Activated T-helper 1 cell treated with anti-CD3 and anti-CD28 coated beads, Interleukin-2, amount 50 U/mL, for 16 hours (primary cell): ENCODE measurements around the gene FAM181A.
A peak's percentile ranks its signal among the peaks of the same experiment; 100 is the strongest.

ENCODE experiments used
- DNase-seq, 2 donors: peaks; one replicate each; pipeline ENCODE4 v3.0.0-alpha.2; 2020; ENCODE audit warnings: low read depth in 1 of 2, low spot score in 1 of 2

FAM181A gene

GRCh38 chr14:93947282-93947681, 20.1 kb downstream of the FAM181A start:
- DNase-seq = no peak

- DNase-seq = no peak
These were observed 22.4 kb downstream of the FAM181A start for GRCh38 chr14:93949511-93950075.

- no peak for DNase-seq
These were observed 23.9 kb downstream of the FAM181A start for GRCh38 chr14:93950948-93951634.

DNA sequence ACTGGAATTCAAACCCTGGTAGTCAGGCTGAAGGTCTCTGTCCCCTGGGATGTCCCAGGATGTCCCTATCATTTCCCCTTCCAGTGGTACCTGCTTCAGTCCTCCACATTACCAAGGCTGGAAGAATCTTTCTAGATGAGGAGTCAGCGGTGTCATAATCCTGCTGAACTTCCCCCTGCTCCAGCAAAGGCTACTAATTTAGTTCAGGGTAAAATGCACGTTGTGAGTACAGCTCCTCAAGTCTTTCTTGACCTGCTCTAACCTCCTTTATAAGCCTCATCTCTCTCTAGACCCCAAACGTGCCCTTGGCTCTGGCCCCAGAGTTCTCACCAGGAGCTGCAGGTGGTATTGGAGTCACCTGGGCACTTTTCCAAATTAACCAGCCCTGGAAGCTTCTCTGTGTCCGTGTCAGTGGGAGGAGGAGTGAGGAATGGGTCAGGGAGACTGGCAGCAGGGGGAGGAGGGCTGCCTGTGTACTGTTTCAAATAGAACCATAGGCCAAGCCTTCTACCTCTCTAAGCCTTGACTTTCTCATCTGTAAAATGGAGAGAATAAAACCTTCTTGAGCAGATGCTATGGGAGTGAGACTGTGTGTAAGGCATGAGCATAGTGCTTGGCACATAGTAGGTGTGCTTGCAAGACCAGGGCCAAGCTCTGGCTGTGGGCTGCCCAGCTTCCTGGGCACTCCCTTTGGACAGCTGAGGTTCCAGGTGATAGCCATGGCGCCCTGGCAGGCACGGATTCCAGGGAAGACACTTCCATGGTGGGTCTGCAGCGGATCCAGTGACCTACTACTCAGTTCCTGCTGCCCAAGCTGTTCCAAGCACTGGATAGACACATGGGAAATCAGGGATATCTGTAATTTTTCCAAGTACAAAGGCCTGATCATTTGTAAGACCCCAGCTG, 24.7 kb downstream of the FAM181A start:
- DNase-seq = no peak

DNA sequence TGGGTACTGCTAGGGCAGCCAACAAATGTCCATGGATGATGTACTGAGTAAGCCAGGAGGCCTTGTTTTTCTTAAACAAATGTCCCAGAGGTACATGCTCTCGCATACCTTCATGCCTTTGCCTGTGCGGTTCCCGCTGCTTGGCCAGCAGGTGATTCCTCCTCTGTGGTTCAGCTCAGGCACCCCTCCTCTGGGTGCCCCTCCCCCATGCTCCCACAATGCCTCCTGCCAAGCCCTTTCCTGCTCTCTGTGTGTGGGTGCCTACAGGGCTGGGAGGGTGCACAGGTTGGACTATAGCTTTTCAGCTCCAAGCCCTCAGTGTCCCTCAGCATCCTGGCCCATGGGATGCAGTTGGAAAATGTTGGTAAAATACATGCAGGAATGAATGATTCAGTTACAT, 25.7 kb downstream of the FAM181A start:
- DNase-seq = no peak

- no peak for DNase-seq
These were observed 26.1 kb downstream of the FAM181A start for GRCh38 chr14:93953263-93953662.

DNA sequence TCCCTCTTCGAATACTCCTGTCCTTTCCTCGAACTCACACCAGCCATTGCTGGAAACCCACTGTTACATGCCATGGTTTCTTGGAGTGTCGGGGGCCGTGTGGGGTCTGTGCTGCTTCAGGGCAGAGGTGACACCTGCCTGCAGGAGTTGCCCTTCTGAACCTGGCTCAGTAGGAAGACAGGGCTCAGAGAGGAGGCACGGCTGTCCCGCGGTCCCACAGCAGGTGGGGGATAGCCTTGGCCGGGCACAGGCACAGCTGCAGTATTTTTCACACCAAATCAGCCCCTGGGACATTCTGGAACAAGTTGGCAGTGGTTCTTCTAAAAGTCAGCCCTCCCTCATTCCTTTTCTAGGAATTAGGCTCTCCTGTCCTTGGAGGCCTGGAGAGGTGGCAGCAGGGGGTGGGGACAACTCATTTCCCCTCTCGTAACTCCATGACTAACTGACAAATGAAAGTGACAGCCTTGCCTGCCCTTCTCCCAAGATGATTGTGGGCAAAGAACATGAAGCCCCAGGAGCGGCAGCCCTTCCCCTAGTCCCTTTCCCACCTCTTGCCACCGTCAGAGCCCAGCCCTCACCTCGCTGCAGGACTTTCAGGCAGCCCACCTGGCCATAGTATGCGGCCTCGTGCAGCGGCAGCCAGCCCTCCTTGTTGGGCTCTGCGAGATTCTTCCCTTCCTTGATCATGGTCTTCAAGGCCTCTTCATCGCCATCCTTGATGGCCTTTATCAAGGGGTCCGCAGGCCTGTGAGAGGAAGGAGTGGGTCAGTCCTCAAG, 26.8 kb downstream of the FAM181A start:
- no peak for DNase-seq

DNA sequence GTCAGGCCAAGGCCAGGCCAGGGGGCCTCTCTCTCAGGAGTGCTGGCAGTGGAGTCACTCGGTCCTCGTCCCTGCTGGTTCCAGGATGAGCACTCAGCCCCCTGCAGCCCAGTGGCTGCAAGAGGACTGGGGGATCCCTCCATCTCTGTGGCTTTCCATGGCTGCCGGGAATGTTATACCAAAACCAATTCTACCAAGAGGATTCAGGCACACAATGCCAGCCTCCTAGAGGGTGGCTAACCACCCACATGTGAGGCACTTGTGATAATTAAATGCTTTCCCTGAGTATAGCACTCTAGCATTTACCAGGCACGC, 27.3 kb downstream of the FAM181A start:
- DNase-seq = no peak

DNA sequence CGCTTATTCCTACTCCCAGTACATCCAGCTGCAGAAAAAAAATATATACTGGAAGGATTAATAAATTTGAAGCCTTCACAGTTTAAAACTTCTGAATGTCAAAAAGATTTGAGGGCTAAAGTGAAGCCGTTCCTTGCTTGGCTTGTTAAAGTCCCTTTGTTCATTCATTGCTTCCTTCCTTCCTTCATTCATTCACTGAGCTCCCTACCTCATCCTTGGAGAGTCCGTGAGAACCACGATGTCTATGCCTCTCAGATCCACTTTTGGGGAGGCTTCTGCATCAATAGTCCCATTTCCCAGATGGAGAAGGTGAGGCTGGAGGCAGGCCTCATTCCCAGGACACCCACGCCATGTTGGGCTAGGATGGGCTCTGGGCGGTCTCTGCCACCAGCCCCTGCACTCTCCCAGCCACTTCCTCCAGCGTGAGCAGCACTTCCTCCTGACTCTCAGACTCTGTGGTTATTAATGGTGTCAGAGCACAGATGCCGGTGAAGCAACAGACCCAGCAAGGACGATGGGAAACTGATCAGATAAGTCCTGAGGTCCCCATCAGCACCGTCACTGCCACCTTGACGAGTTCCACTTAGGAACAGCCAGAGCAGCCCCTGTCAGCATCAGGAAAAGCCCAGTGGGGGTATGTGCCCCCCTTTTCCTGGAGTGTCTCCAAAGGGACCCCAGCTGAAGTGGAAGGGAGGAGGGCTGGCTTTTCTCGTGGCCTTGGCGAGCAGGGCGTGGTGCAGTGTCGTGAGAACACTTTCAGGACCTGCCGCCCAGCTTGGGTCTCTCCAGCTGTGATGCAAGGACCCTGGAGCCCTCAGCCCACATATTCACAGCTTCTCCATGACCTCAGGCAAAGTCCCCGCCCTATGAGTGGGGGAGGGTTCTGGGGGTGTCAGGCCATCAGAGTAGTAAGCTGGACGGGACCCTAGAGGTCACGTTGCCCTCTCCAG, 28.0 kb downstream of the FAM181A start:
- no peak for DNase-seq

- no peak for DNase-seq
These were observed 28.8 kb downstream of the FAM181A start for GRCh38 chr14:93955850-93956481.

DNA sequence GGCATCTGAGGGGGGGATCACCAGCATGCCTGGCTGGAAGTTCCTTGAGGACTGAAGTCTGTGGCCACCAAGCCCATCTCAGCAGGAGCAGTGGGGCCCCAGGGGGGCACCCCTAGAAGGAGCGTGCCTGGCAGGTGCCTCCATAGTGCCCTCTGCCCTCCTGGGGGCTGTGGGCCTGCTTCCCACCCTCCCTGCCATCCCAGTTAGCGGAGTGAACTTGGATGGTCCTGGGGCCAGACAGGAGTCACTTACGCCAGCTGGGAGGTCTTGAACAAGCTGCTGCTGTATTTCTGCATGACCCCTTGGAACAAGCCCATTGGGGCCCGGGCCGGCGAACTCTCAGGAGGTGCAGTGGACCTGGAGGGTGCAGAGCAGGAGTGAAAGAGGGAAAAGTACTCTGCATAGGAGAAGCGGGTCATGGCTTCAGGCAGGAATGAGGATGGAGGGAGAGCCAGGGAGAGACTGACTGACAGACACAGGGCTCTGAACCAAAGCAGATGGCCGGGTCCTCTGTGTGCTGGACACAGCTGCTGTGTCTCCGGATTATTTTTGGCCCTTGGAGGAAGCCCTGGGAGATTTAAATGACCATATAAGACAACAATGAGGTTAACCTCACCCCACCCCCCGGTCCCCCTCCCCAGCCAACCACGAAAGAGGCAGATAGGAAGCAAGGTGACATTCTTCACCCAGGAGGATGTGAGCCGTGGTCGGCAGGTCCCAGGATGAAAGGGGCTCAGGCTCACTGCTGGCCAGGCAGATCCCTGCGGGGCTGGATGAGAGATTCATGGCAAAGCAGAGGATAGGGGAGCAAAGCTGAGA, 29.6 kb downstream of the FAM181A start:
- no peak for DNase-seq

GRCh38 chr14:93957333-93957710, 30.2 kb downstream of the FAM181A start:
- no peak for DNase-seq

- DNase-seq = no peak
These were observed 30.8 kb downstream of the FAM181A start for GRCh38 chr14:93957751-93958566.

DNA sequence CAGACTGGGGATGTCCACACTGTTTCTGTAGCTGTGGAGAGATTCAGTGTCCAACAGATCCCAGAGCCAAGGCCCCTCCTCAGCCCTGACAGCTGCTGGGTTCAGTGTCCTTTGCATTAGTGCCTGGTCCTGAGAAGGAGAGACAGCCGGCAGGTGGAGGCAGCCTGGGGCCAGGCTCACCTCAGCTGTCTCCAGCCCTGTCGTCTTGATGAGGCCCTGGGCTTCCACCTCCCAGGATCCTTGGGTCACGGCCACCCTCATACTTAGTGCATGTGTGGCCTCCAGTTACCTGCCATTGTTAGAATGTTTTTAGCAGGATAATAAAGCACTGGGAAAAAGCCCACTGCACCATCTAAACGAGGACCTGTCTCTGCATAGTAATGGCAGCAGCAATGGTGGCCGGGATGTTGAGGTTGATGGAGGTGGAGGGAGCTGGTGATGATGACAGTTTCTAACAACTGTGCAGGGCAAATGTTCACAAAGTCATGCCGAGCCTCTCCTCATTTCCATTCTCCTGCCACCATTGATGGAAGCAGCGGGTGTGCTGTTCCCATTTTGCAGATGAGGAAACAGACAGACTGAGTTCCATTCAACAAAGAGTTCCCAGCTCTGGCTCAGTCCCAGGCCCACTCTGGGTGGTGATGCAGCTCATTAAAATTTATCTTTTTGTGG, 31.6 kb downstream of the FAM181A start:
- DNase-seq = no peak

DNA sequence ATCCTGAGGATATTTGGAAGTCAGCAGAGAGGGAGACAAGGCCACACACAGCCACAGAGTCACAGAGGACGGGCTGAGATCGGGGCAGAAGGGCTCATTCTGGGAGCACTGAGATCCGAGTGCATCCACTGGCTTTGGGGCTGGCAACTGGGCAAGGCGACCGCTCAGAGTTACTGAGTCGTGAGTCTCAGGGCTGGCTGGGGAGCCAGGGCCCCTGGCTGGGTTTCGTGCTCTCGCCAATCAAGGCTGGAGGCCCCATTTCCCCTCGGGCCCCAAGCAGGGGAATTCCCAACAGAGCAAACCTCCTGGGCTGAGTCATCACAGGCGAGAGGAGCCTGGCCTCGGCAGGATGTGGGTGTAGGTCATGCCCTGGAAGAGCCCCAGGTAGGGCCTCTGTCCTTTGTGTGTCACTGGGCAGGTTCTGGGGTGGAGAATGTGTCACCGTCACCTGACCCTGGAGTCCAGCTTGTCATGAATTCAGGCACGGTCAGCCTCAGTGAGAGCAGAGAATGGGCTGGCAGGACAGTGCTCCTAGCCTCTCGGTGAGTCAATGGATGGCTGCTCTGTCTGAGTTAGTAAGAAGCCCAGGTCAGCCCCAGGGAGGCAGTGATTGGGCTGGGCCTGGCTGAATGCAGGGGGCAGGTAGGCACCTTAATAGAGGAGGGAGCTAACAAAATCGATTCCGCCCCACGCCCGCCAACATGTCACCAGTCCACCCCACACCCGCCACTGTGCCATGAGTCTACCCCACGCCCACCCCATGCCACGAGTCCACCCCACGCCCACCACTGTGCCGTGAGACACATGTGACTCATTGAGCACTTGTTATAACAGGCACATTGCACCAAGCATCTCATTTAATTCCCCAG, 32.3 kb downstream of the FAM181A start:
- DNase-seq = peak; percentile 82 to 92

- no peak for DNase-seq
These were observed 32.9 kb downstream of the FAM181A start for GRCh38 chr14:93960108-93960475.
